ENCODE results near the gene P2RY6. TPM values are rescaled to one million over a fixed set of nuclear protein-coding genes. Genes with fewer than 3 reads are reported as not detected.

Gene P2RY6
- total RNA-seq, 4 donors from 2014 or later, result 0.78 to 2.8 (median 1.1) TPM; not detected in 1

DNA sequence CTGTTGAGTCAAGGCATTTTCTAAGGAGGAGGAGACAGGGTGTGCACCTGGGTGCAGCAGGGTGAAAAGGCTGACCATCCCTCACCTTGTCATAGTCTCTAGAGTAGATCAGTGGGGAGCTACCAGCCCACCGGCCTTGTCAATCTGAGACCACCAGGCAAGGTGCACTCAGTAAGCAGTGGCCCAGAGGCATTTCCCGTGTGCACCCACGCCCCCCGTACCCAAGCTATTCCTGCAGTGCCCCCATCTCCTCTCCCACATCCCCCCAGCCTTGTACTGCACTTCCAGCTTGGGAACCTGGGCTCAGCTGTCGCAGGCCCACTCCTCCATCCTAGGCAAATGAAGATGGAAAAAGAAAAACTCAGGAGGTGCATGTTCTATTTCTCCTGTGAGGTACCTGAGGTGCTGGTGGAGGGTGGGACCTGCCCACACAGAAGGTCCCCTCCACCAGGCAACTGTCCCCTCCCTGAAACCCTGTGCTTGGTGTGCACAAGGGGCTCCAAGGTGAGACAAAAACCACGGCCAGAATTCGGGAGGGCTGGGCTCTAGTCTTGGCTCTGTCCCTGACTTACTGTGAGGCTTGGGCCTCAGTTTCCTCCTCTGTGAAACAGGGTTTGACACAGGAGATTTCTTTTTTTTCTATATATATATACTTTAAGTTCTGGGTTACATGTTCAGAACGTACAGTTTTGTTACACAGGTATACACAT is 45.7 kb upstream of the P2RY6 start:
- Histone ChIP-seq H3K36me3 (no peaks in the 10 kb centered on the region), H3K9me3 (no peaks in the 10 kb centered on the region), H3K27ac (peak overlapping the region in 1 of 4 donors; percentile 97), H3K27me3 (no peaks in the 10 kb centered on the region), H3K4me3 (no peak overlapping the region), H3K4me1 (peaks cover 42 to 74% of the 10 kb centered on the region in 2 donors)
- DNase-seq (peak in 1 of 2 donors; percentile 7), ATAC-seq (no peak)
- TF ChIP-seq POLR2A (IDR thresholded peaks at IDR 0.05) (no peak), CTCF (IDR thresholded peaks at IDR 0.05 in 4 of 5, conservative IDR thresholded peaks at IDR 0.05 in 1 of 5) (no peak)
- intact Hi-C loops (cut with DNase I; ENCODE audit: low total_unique reads) (no loop called here), in situ Hi-C loops (cut with MboI; ENCODE audit: low sequenced_read_pairs in 4 of 4) (no loop called here)

DNA sequence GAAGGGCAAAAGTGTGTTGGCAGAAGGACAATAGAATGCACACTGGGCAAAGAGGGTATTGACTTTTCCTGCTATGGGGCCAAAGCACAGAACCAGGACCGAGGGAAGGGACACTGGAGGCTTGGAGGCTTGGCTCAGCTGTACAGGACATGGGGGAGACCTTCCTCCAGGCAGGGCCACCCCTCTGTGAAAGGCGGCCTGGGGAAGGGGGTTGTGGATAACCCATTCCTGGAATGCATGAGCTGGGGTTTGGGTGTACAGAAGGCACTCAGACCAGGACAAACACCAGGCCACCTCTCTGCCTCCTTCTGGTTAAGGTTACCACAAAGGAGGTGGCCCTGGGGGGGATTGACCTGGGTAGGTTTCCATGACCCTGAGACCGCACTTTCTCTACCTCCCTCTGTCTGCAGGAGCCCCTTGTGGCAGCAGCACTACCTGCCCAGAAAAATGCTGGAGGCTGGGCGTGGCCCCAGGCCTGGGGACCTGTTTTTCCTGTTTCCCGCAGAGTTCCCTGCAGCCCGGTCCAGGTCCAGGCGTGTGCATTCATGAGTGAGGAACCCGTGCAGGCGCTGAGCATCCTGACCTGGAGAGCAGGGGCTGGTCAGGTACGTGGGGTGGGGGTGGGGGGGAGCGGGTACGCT is 44.4 kb upstream of the P2RY6 start:
- in situ Hi-C loops (cut with MboI; ENCODE audit: low sequenced_read_pairs in 4 of 4) (no loop called here), intact Hi-C loops (cut with DNase I; ENCODE audit: low total_unique reads) (no loop called here)
- TF ChIP-seq CTCF (IDR thresholded peaks at IDR 0.05 in 4 of 5, conservative IDR thresholded peaks at IDR 0.05 in 1 of 5), result no peak
- no peak for TF ChIP-seq POLR2A (IDR thresholded peaks at IDR 0.05)
- Histone ChIP-seq H3K4me3 (no peak overlapping the region), H3K4me1 (peaks cover 31 to 68% of the 10 kb centered on the region in 2 donors), H3K9me3 (no peaks in the 10 kb centered on the region), H3K27me3 (no peaks in the 10 kb centered on the region), H3K27ac (peak overlapping the region; percentile 7 to 50 (median 18)), H3K36me3 (peaks cover 0 to under 1% of the 10 kb centered on the region in 2 donors)
- peak in 1 of 2 donors; percentile 6 for DNase-seq
- ATAC-seq, result no peak

GRCh38 chr11:73228268-73229134 is 43.6 kb upstream of the P2RY6 start:
- intact Hi-C loops (cut with DNase I; ENCODE audit: low total_unique reads), result no loop called here
- Histone ChIP-seq H3K36me3 (peaks cover 0 to 7% of the 10 kb centered on the region in 2 donors), H3K4me3 (no peak overlapping the region), H3K9me3 (no peaks in the 10 kb centered on the region), H3K27me3 (no peaks in the 10 kb centered on the region), H3K27ac (peak overlapping the region; percentile 32 to 98 (median 56)), H3K4me1 (peaks cover 25 to 64% of the 10 kb centered on the region in 2 donors)
- TF ChIP-seq CTCF (IDR thresholded peaks at IDR 0.05 in 4 of 5, conservative IDR thresholded peaks at IDR 0.05 in 1 of 5), result no peak
- no peak for TF ChIP-seq POLR2A (IDR thresholded peaks at IDR 0.05)
- in situ Hi-C loops (cut with MboI; ENCODE audit: low sequenced_read_pairs in 4 of 4), result no loop called here
- DNase-seq, result peak in 1 of 2 donors; percentile 8
- no peak for ATAC-seq

DNA sequence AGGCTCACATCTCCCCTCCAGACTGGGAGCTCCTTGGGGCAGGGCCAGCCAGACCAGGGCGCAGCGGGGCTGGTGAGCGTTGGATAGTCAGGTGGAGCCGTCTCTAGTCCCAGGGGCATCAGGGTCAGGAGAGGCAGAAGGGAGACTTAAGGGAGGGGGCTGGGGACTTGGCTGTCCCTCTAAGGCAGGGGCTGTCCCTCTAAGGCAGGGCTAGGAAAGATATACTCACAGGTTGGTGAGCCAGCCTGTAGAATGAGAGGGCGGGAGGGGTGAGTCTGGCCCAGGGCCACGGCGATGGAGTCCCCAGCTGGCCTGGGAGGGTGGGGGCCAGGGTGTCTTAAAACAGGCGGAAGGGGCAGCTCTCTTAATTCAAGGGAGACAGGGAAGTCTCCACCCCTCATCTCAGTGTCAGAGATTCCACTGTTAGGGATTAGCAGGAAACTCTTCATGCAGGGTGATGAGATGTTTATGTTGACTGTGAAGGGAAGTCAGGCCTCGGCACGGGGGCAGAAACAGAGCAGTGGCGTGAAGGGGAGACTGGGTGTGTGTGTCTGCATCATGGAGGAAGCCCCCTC is 42.7 kb upstream of the P2RY6 start:
- Histone ChIP-seq H3K27me3 (no peaks in the 10 kb centered on the region), H3K27ac (peak overlapping the region; percentile 32 to 98 (median 56)), H3K4me3 (no peak overlapping the region), H3K36me3 (peaks cover 0 to 7% of the 10 kb centered on the region in 2 donors), H3K9me3 (no peaks in the 10 kb centered on the region), H3K4me1 (peaks cover 29 to 55% of the 10 kb centered on the region in 2 donors)
- no peak for ATAC-seq
- in situ Hi-C loops (cut with MboI; ENCODE audit: low sequenced_read_pairs in 4 of 4) (no loop called here), intact Hi-C loops (cut with DNase I; ENCODE audit: low total_unique reads) (no loop called here)
- TF ChIP-seq CTCF (IDR thresholded peaks at IDR 0.05 in 4 of 5, conservative IDR thresholded peaks at IDR 0.05 in 1 of 5), result no peak
- TF ChIP-seq POLR2A (IDR thresholded peaks at IDR 0.05), result no peak
- DNase-seq, result peak in 1 of 2 donors; percentile 13
